Panc1 (cell line): ENCODE measurements around the gene ELAC2. TPM values are rescaled to one million over a fixed set of nuclear protein-coding genes. Genes with fewer than 3 reads are reported as not detected.

ENCODE experiments used
- ATAC-seq: fragments of 200-7000 bp; cut with Tn5 transposase; 2 replicates; pipeline ENCODE4 v1.9.1; 2020; ENCODE audit warnings: mild to moderate bottlenecking, moderate library complexity
- BruUV-seq: library from RNA; stranded (reverse); fragments of 400-500 nt; replicated peaks from 2 replicates; lab custom pipeline; 2021; lab: Mats Ljungman, UMichigan
- CTCF ChIA-PET: fragments of 300-600 bp; sonication (Branson Sonifier 250); formaldehyde crosslinking; loops from one replicate; lab custom pipeline; 2022; ENCODE audit warnings: antibody characterized with exemption; lab: Charles Lee
- POLR2A ChIA-PET: fragments of 300-600 bp; sonication (Branson Sonifier 250); formaldehyde crosslinking; loops from one replicate; lab custom pipeline; 2022; ENCODE audit warnings: antibody characterized with exemption; lab: Charles Lee
- DNase-seq: peaks from one replicate; pipeline ENCODE4 v3.0.0-alpha.2; 2010; ENCODE audit warnings: low read depth, low spot score
- H3K27ac ChIP-seq: 2 replicates; pipeline ENCODE4 v1.5.1; 2011; ENCODE audit warnings: mild to moderate bottlenecking, low read length, inconsistent platforms
- H3K27me3 ChIP-seq: fragments of 200-500 bp; sonication (Bioruptor generic); 2 replicates; pipeline ENCODE4 v1.6.0; 2014; ENCODE audit warnings: low read length, inconsistent platforms; ENCODE audit not compliant: control insufficient read depth, insufficient read depth
- H3K36me3 ChIP-seq: fragments of 200-500 bp; sonication (Bioruptor generic); 2 replicates; pipeline ENCODE4 v1.5.1; 2014; ENCODE audit warnings: inconsistent platforms, mild to moderate bottlenecking, low read length, moderate library complexity; ENCODE audit not compliant: control insufficient read depth, insufficient read depth
- H3K4me1 ChIP-seq: 2 replicates; pipeline ENCODE4 v1.5.1; 2011; ENCODE audit warnings: inconsistent platforms, mild to moderate bottlenecking, low read length, moderate library complexity; ENCODE audit not compliant: control insufficient read depth, insufficient read depth
- H3K4me3 ChIP-seq, 2 experiments: 2 replicates each; pipeline ENCODE4 v1.5.1; 2011 to 2012; ENCODE audit warnings: low read depth in 2 of 2, low read length in 2 of 2, mild to moderate bottlenecking in 2 of 2, inconsistent platforms in 1 of 2, moderate library complexity in 1 of 2
- H3K9me3 ChIP-seq: fragments of 200-500 bp; sonication (Bioruptor generic); 2 replicates; pipeline ENCODE4 v1.5.1; 2014; ENCODE audit warnings: low read depth, mild to moderate bottlenecking, inconsistent platforms, low read length, moderate library complexity; ENCODE audit not compliant: control insufficient read depth, insufficient read depth
- POLR2AphosphoS5 ChIP-seq: IDR thresholded peaks from 2 replicates; pipeline ENCODE4 v1.6.1; 2012; ENCODE audit warnings: mild to moderate bottlenecking, low read depth, low read length, moderate library complexity
- SIN3A ChIP-seq: IDR thresholded peaks from 2 replicates; pipeline ENCODE4 v1.6.1; 2012; ENCODE audit warnings: low read depth, mild to moderate bottlenecking, low read length, moderate library complexity, borderline replicate concordance; ENCODE audit not compliant: insufficient read depth
- TCF7L2 ChIP-seq: IDR thresholded peaks from 2 replicates; pipeline ENCODE4 v1.6.1; 2011; ENCODE audit warnings: mild to moderate bottlenecking, low read depth, low read length, inconsistent platforms
- in situ Hi-C: cut with HindIII; loops from 2 replicates; pipeline ENCODE4 v1.10.0; 2016; ENCODE audit warnings: low sequenced_read_pairs, low pct_unique_long_range_greater_than_20kb
- intact Hi-C: fragments of 100-400 bp; cut with micrococcal nuclease; formaldehyde crosslinking; loops from one replicate; pipeline ENCODE4 v1.10.0; 2022; ENCODE audit not compliant: unreplicated experiment
- total RNA-seq: library from RNA; stranded (reverse); gene quantifications from one replicate; pipeline ENCODE4 v1.2.1, GENCODE V29; 2021; ENCODE audit not compliant: unreplicated experiment
- TF ChIP-seq, protein P1 (sequence below), 2 experiments: IDR thresholded peaks; 2 replicates each; pipeline ENCODE4 v1.6.1; 2011 to 2012; ENCODE audit warnings: low read depth in 2 of 2, control low read depth in 1 of 2, low read length in 1 of 2, mild to moderate bottlenecking in 1 of 2, moderate library complexity in 1 of 2; ENCODE audit not compliant: insufficient read depth in 1 of 2
- TF ChIP-seq, protein P2 (sequence below): fragments of 450-650 bp; IDR thresholded peaks from 2 replicates; pipeline ENCODE4 v1.5.1; 2017; ENCODE audit warnings: mild to moderate bottlenecking

The ELAC2 gene
- total RNA-seq, 1 experiment from 2014 or later, result 52.7 TPM

DNA sequence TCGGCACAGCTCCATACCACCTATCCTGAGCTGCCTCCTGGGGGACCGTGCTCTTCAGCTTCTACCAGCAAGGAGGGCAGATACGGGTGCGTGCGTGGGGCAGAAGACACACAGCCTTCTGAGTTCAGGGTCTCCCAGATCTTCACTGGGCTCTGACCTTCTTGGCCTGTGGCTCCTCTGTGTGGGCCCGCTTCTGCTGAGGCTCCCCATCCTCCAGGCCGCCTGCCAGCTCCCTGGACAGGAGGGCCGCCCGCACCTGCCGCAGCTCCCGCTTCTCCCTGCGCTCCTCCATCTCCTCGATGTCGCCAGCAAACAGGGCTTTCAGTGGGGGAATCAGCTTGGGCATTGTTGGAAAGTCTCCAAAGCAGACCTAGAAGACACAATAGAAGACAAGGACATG lies 25.2 kb downstream of the ELAC2 start:
- in situ Hi-C loops, result no loop called here
- Histone ChIP-seq H3K4me1 (no peaks in the 10 kb centered on the region), H3K4me3 (no peak overlapping the region), H3K27me3 (no peaks in the 10 kb centered on the region), H3K27ac (no peak overlapping the region), H3K9me3 (no peaks in the 10 kb centered on the region), H3K36me3 (peaks cover 14% of the 10 kb centered on the region)
- ChIA-PET CTCF (no interaction called here), POLR2A (no interaction called here)
- TF ChIP-seq, protein P1, sequence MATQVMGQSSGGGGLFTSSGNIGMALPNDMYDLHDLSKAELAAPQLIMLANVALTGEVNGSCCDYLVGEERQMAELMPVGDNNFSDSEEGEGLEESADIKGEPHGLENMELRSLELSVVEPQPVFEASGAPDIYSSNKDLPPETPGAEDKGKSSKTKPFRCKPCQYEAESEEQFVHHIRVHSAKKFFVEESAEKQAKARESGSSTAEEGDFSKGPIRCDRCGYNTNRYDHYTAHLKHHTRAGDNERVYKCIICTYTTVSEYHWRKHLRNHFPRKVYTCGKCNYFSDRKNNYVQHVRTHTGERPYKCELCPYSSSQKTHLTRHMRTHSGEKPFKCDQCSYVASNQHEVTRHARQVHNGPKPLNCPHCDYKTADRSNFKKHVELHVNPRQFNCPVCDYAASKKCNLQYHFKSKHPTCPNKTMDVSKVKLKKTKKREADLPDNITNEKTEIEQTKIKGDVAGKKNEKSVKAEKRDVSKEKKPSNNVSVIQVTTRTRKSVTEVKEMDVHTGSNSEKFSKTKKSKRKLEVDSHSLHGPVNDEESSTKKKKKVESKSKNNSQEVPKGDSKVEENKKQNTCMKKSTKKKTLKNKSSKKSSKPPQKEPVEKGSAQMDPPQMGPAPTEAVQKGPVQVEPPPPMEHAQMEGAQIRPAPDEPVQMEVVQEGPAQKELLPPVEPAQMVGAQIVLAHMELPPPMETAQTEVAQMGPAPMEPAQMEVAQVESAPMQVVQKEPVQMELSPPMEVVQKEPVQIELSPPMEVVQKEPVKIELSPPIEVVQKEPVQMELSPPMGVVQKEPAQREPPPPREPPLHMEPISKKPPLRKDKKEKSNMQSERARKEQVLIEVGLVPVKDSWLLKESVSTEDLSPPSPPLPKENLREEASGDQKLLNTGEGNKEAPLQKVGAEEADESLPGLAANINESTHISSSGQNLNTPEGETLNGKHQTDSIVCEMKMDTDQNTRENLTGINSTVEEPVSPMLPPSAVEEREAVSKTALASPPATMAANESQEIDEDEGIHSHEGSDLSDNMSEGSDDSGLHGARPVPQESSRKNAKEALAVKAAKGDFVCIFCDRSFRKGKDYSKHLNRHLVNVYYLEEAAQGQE (IDR thresholded peaks at IDR 0.05; ENCODE audit: insufficient read depth in 1 of 2, low read depth in 2 of 2, low read length in 1 of 2), result no peak
- TF ChIP-seq SIN3A, result no peak
- ATAC-seq, result no peak
- intact Hi-C loops, result no loop called here
- no peak for DNase-seq
- no TSS peak for BruUV-seq

GRCh38 chr17:12990926-12991325 lies 26.9 kb downstream of the ELAC2 start:
- Histone ChIP-seq H3K4me3 (no peak overlapping the region), H3K27me3 (no peaks in the 10 kb centered on the region), H3K36me3 (peaks cover 11% of the 10 kb centered on the region; the same call in 1 of the 2 replicates), H3K27ac (no peak overlapping the region), H3K9me3 (no peaks in the 10 kb centered on the region), H3K4me1 (no peaks in the 10 kb centered on the region)
- in situ Hi-C loops, result no loop called here
- ChIA-PET POLR2A (no interaction called here), CTCF (no interaction called here)
- ATAC-seq (no peak), DNase-seq (no peak)
- no TSS peak for BruUV-seq
- intact Hi-C loops, result no loop called here
- TF ChIP-seq SIN3A (no peak), POLR2AphosphoS5 (no peak), TCF7L2 (no peak)
- TF ChIP-seq, protein P2, sequence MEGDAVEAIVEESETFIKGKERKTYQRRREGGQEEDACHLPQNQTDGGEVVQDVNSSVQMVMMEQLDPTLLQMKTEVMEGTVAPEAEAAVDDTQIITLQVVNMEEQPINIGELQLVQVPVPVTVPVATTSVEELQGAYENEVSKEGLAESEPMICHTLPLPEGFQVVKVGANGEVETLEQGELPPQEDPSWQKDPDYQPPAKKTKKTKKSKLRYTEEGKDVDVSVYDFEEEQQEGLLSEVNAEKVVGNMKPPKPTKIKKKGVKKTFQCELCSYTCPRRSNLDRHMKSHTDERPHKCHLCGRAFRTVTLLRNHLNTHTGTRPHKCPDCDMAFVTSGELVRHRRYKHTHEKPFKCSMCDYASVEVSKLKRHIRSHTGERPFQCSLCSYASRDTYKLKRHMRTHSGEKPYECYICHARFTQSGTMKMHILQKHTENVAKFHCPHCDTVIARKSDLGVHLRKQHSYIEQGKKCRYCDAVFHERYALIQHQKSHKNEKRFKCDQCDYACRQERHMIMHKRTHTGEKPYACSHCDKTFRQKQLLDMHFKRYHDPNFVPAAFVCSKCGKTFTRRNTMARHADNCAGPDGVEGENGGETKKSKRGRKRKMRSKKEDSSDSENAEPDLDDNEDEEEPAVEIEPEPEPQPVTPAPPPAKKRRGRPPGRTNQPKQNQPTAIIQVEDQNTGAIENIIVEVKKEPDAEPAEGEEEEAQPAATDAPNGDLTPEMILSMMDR, result no peak

- Histone ChIP-seq H3K36me3 (peaks cover 7% of the 10 kb centered on the region; the same call in 1 of the 2 replicates), H3K27me3 (no peaks in the 10 kb centered on the region), H3K9me3 (no peaks in the 10 kb centered on the region), H3K4me1 (no peaks in the 10 kb centered on the region), H3K27ac (no peak overlapping the region), H3K4me3 (no peak overlapping the region)
- TSS peak; percentile 51 for BruUV-seq
- TF ChIP-seq, protein P1 (IDR thresholded peaks at IDR 0.05; ENCODE audit: insufficient read depth in 1 of 2, low read depth in 2 of 2, low read length in 1 of 2), result no peak
- TF ChIP-seq POLR2AphosphoS5, result no peak
- TF ChIP-seq SIN3A, result no peak
- TF ChIP-seq TCF7L2, result no peak
- TF ChIP-seq, protein P2, result no peak
- peak; percentile 39 for ATAC-seq
- POLR2A ChIA-PET, result no interaction called here
- CTCF ChIA-PET, result no interaction called here
- no peak for DNase-seq
- in situ Hi-C loops (no loop called here), intact Hi-C loops (no loop called here)
These were observed 27.6 kb downstream of the ELAC2 start for GRCh38 chr17:12990041-12990808.
